GM18519 (cell line): ENCODE measurements around the gene PRDM16.
"Not testable (repeated sequence)": the region's sequence is repeated elsewhere in the genome, so short reads cannot be mapped to it uniquely, and the experiment has no call there.

ENCODE experiments used
- ATAC-seq: cut with Tn5 transposase; IDR thresholded peaks from one replicate; pipeline ENCODE4 v1.9.1; 2021; ENCODE audit warnings: mild to moderate bottlenecking, moderate library complexity; ENCODE audit not compliant: unreplicated experiment, low FRiP score

Gene PRDM16

DNA sequence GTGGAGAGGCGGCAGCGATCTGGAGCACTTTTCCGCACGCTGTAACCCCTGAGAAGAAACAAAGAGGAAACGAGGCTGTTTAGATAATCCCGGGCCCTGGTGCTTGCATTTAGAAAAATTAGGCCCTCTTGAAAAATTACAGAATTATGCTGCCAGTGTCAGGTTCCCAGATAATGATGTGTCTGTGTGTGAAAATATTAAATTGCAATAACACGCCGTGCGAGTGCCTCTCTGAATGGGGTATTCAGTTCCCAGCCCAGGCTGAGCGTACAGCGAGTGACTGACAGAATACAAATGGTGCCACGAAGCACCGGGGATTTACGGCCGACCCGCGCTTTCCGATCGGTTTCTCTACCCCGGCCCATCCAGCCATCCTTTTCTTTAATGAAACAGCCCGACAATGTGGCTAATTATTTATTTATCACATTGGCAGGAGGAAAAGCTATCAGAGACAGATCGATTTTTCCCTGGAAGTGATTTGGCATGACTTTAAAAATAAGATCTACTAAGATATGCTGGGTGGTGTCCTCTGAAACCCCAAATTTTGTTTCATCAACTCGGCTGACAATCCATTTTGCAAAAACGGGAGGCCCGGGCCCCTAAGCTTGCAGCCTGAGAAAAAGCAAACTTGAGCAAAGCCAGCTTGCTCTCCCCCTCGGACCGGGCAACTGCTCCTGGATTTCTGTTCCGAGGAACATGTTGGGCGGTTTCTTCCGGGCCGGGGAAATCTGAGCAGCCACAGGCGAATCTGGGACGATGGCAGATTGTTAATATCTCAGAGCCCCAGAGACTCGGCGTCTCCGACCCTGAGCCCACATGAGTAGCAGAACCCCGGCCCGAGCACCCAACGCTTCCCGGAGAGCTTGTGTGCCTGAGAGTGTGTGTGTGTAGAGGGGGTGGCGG, 11.3 kb downstream of the PRDM16 start:
- no peak for ATAC-seq

DNA sequence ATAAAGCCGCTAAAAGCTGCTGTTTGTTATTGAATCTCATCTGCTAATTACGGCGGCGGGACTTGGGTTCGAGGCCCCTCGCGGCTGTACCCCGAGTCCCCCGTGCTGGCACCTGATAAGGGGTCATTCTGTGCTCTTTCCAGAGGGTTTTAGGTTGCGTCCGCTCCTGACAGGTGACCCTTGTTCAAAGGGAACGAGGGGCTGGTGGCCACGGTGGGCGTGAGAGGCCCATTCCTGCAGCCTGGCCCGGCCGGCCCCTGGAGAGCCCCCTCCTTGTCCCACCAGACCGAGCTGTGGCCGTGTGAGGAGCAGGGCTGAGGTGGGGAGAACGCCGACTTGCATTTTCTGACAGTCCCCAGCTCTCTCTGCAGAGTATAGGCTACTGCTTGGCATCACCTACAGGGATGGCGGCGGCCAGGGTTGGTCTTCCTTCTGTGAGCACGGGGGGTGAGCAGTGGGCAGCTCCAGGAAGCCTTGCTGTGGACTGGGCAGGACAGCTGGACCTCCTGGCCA, 12.2 kb downstream of the PRDM16 start:
- ATAC-seq = no peak

DNA sequence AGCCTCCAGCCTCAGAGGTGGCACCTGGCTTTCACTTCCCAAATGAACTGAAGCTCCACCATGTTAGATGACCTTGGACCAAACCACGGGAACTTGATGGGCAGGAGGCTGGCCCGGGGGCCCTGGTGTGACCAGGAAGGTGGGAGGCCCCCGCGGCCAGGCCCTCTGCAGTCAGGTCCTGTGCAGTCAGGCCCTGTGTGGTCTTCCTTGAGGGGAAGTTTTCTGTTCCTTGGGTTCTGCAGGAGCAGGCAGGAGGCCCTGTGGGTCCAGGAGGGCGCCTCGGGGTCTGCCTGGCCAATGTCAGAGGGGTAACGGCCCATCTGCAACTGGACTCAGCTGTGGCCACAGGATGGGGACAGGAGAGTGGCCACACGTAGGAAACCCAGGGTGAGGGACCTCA, 13.0 kb downstream of the PRDM16 start:
- no peak for ATAC-seq

DNA sequence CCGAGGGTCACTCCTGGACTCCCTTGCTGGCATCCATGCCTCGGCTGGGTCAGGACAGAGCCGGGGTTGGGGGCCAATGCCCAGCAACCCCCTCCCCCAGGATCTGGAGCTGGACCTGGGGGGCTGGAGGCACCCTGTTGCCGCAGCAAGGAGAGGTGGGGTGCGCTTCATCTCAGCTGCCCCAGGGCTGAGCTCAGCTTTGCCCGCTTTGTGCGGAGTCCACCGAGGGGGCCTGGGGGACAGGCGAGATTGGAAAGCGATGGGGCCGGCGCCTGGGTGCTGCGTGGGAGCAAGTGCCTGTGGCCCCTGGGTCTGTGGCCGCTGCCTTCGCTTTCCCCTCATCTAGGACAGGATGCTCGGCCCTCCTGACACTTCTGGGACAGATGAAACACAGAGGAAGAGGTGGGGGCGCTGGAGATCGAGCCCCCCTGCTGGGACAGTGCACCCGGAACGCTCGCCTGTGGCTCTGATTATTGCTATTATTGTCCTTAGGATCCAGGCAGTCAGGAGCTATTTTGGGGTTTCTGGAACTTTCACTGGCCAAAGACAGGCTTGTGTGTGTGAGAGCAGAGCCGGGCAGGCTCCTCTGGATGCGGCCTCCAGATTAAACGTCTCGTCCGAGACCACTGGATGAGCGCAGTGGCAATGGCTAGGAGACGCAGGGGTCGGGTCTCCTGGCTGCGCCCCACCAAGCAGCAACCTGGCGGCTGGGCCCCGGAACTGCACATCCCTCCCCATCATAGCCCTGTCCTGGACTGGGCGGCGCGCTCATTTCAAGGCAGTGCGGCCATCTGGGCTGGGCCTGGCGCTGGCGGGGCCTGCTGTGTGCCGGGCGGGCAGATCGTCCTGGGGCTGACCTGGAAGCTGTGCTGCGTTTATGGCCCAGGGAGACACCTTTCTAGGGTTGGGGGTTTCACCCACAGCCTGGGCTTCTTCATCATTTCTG, 13.8 kb downstream of the PRDM16 start:
- no peak for ATAC-seq

DNA sequence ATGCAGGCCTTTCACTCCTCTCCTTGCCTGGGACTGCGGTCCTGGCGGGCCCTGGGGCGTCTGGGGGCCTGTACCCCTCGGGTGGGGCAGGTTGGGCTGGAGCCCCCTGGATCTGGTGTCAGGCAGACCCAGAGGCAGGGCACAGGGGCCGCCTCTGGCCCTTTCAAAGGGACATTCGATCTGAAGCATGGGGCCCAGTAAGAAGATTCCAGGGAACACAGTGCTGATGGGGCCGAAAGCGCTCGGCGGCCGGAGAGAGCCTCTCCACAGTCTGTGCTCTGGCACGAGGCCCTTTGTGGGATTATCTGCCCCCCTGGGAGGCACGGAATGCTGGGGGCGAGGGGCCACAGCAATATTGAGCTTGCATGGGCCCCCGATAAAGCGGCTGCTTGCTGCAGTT, 15.2 kb downstream of the PRDM16 start:
- ATAC-seq = no peak

DNA sequence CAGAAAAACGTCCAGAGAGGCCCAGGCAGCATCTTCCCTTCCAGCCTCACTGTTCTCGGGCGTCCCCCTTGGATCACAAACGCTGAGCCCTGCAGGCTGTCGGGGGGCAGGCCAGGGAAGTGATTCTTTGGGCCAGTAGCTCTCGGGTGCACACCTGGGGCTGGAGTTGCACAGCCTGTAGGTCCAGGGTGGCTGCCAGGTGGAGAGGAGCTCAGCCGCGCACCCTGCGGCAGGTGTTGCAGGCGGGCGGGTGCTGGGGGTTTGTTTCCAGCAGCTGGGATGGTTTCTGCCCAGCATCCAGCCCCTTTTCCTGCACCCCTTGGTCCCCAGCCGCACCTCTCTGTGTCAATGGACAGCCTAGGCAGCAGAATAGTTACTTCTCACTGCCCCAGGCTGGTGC, 15.7 kb downstream of the PRDM16 start:
- ATAC-seq = no peak

DNA sequence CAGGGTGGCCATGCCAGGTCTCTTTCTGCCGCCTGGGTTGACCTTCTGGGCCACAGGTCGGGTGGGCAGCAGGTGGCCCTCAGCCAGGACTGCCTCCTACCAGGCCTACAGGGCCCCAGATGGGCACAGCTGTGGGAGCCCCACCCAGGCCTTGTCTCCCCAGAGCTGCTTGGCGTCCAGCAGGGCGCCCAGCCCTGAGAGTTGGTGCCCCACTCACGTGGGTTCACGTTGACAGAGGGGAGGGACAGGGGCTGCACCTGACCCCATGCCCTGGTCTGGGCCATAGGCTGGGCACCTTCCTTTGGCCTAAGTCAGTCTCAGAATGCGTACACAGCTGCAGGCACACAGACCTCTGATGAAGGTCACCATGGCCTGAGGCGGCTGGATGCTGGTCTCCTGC, 16.7 kb downstream of the PRDM16 start:
- no peak for ATAC-seq

DNA sequence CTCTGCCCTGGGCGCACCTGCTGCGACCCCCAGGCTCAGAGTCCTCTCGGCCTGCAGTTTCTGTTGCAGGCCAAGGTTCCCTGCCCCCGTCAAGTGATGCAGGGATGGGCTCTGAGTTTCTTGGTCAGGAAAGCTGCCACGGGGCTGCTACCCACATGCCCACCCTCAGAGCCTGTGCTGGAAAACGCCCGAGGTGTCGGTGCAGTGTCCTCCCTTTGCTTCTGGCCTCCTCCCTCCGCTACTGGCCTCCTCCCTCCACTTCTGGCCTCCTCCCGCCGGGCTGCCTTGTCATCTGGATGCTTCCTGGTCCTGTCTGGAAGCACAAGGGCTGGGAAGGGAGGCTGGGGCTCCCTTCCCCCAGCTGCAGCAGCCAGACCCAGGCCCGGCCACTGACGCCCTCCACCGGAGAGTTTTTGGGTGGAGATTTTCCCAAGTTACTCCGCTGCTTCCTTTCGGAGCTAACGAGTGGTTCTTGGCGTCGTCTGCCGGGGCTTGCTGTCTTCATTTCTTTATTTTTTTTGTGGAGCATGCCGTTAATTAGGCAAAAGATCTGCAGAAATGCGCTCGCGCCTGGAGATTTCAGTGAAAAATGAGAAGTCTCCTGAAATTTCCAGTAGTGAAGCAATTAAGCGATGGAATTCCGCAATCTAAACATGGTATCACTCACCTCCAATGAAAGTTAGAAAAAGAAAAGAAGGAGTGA, 17.4 kb downstream of the PRDM16 start:
- ATAC-seq = no peak

DNA sequence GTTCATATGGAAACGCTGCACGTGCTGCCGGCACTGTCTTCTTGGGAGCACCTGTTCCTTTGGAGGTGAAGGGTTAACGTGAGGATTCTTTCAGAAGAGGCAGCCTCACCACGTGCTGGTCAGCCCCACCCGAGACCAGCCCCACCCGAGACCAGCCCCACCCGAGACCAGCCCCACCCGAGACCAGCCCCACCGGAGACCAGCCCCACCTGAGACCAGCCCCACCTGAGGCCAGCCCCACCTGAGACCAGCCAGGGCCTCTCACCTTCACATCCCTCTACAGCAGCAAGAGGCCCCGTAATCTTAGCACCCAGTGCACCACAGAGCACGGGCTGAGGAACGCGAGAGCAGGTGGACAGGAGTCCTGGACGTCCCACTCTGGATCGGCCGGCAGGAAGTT, 18.0 kb downstream of the PRDM16 start:
- no peak for ATAC-seq

DNA sequence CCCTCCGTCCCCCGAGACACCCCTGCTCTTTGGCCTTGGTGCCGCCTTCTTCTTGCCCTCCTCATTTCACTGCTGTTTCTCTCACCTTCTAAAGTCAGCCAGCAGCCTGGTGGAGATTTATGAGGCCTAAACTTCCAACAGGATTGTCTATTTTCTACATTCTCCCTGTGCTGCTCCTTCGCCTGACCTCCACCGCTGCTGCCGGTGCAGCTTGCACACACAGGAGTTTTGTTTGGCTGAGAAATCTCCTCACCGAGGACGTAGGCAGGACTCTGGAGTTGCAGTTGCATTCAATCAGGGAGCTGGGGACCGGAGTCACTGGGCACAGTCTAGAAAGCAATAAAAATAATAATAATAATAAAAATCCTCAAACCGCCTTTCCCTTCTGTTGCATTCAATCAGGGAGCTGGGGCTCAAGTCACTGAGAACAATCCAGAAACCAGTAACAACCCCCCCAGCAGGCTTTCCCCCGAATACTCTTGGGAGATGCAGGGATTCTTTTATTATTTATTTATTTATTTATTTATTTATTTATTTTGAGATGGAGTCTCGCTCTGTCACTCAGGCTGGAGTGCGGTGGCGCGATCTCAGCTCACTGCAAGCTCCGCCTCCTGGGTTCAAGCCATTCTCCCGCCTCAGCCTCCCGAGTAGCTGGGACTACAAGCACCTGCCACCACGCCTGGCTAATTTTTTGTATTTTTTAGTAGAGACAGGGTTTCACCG, 19.1 kb downstream of the PRDM16 start:
- not testable (repeated sequence) for ATAC-seq

DNA sequence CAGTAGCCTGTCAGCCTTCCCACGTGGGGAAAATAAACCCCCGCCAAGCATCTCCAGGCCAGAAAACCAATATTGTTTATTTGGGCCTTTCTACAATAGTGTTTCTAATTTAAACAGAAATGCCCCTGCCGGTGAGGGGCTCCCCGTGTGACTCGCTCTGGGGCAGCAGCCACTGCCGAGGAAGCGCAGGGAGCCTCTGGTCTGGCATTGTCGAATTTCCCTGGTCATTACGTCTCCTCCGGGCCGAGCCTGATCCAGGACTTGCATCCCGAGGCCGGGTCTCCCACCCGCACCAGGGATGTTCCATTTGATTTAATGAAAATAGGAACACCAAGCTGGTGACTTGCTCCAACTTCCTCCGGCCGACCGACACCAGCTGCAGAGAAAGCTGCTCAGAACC, 20.5 kb downstream of the PRDM16 start:
- ATAC-seq = no peak

DNA sequence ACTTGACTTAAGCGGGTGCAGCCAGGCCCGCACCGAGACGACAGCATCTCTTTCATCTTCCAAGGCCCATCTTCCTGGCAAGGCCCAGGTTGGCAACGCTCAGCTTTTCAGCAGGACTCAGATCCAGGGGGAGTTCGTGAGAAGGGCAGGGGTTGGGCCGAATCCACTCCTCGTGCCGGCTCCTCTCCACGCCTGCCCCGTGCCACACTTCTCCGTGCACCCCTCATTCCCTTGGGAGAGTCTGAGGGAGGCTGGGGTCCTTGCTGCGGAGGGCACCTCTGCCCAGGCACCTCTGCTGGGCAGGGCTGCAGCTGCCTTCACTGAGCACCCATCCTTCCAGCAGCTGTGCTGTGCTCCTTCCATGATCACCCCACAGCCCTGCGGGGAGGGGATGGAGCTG, 22.3 kb downstream of the PRDM16 start:
- ATAC-seq = no peak

DNA sequence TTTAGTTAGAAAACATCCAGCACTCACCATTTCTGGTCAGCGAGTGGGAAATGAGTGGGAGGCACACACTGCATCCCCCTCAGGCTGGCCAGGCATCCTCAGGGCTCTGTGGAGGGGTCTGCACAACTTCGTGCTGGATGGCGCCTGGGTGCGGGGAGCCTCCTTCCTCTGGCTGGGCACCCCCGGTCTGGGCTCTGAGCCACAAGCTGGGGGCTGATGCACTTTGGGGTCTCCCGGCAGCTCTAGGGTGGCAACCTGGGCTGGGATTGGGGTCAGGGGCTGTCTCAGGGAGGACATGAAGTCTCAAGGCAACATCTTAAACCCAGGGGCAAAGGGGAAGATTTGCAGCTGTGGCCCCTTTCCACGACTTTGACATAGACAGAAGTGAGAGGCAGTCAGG, 23.5 kb downstream of the PRDM16 start:
- ATAC-seq = no peak

DNA sequence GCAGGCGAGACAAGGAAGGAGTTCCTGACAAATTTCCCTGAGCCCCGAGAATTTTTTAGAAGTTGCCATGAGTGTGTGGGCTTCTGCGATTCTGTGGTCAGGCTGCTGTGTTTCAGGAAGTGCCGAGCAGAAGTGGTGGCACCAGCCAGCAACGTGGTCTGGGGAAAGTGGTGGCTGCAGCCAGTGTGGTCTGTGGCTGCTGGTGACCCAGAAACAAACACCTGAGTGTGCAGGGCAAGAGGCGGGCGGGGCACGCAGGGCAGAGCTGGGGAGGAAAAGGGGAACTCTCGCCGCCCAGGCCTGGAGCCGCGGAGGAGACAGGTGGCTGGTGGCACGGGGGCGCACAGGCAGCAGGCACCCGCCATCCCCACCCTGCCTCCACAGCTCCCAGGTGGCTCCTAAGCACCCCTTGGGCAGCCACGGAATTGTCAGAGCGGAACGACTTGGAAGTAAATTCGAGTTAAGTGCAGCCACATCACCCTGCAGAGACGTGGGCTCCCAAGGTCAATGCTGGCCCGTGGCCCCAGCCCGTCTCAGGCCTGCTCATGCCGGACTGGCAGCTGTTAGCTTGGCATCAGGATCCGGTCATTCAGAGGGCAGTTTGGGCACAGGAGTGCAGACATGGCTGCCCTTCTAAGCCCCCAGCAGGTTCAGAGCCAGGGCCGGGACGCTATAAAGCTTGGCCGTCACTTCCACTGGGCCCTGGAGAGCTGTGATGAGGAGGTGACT, 25.1 kb downstream of the PRDM16 start:
- no peak for ATAC-seq

DNA sequence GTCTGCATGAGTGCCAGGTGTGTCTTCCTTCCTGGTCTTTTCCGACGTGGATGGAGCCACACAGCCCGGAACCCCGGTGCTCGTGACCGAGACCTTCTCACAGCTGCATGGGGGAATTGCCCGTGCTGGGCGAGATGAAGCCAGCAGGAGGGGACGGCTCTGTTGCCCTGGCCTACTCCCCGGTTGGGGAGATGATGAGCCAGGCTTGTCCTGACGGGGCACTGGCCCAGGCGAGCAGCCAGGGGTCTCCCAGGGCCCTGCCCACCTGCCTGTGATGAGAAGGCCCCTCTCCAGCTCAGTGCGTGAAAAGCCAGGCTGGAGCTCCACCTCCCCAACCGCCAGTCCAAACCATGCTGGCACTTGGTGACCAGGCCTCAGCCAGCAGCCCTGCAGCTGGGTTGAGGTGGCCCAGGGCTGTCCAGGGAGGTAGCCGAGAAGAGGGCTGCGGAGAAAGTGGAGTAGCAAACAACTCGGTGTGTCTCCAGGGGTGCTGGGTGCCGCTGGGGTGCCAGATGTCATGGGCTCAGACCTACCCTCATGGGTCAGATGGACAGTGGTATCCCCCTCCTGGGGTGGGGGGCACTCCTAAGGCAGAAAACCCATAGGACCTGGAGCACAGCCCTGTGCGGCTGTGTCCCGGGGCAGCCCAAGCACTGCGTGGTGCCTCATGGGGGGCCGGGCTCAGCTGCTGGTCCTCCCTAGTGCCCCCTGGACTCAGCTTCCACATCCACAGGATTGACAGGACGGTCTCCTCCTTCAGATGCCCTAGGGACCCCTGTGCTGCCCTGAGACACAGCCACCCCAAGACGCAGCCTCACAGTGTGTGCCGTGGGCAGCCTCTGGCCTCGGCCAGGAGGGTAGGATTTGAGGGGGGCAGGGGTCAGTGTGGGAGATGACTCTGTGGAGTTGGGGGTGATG, 26.1 kb downstream of the PRDM16 start:
- ATAC-seq = no peak

DNA sequence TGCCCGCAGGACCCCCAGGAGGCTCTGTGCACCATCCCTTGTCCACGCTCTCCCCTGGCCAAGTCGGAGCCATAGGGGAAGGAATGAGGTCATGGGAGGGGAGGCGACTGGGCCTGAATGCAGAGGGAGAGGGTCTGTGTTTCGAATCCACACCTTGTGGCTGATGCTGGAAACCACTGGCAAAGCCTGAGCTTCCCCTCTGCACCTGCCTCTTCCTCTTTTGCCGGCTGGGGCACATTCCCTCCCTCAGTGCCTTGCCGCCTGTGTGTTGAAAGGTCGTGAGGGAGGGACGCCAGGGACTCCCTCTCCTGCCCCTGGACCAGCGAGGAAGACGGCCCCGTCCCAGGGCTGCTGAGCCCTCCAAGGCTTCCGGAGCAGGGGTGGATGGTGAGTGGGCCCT, 27.3 kb downstream of the PRDM16 start:
- ATAC-seq = no peak

DNA sequence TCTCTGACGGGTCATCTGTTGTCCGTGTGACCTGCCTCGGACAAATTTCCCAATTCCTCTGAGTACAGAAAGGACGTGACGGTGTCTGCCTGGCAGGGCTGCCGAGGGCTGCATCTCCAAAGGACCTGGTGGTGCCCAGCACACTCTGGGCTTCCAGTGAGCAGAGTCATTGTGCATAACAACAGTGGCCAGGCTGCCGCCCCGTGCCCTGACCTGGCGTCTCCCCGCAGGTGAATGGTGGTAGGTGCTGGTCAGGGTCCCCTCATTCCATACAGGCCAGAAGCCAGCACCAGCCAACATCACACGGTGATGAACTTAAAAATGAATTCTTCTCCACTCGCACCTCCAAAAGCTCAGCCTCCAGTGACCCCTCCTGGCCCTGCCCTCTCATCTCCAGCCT, 28.2 kb downstream of the PRDM16 start:
- no peak for ATAC-seq

DNA sequence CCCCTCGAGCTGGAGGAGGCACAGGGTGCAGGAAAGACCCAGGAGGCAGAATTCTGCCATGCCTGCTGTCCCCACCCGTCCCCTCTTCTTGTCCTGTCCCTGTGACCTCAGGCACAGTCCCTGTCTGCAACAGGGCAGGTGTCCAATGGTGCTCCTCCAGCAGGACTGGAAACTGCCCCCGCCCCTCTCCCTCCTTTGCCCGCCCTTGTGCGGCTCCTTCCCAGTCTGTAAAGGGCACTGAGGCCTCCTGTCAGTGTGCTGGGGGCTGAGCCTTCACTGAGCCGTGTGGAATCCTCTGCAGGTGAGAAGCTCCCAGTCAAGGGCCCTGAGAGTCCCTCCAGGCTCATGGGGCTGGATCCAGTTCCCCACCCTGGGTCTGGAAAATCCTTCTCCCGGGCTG, 28.9 kb downstream of the PRDM16 start:
- no peak for ATAC-seq
